SHP77 (cell line): Measurements from ENCODE around the gene TMEM219.
A peak's percentile ranks its signal among the peaks of the same experiment; 100 is the strongest.

Source experiments
- DNase-seq, 2 experiments: peaks; one replicate each; lab custom pipeline; 2025; lab: John Stamatoyannopoulos, UW

Gene TMEM219

DNA sequence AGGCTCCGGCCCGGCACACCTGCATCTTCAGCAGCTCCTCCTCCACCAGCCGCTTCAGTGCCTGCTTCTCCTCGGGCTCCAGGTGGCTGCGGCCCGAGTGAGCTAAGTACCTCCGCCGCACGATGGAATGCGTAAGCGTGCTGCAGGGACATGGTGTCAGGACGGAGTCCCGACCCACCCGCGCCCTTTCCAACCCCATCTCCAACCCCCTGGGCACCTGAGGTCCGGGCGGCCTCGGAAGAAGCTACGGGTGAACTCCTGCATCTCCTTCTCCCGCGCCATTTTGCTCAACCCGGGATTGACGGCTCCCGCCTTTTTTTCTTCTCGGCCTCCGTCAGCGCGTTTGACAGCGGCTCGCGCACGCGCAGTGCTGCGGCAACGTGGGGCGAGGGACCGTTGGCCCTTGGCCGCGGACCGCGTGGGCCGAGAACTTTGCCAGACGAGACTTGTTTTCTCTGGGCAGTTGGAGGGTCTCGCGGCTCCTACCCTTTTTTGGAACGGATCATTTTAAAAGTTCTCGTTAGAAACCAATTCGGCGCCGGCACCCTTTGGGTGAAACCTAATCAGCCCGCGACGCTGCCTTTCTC lies 33.5 kb downstream of the TMEM219 start, which contains the start of gene HIRIP3:
HIRIP3 (minus strand) TSS at position 294 of the 587 bp plus-strand sequence; CDS start at position 282, 12 bp downstream.
- DNase-seq, result peak; percentile 89 to 91

DNA sequence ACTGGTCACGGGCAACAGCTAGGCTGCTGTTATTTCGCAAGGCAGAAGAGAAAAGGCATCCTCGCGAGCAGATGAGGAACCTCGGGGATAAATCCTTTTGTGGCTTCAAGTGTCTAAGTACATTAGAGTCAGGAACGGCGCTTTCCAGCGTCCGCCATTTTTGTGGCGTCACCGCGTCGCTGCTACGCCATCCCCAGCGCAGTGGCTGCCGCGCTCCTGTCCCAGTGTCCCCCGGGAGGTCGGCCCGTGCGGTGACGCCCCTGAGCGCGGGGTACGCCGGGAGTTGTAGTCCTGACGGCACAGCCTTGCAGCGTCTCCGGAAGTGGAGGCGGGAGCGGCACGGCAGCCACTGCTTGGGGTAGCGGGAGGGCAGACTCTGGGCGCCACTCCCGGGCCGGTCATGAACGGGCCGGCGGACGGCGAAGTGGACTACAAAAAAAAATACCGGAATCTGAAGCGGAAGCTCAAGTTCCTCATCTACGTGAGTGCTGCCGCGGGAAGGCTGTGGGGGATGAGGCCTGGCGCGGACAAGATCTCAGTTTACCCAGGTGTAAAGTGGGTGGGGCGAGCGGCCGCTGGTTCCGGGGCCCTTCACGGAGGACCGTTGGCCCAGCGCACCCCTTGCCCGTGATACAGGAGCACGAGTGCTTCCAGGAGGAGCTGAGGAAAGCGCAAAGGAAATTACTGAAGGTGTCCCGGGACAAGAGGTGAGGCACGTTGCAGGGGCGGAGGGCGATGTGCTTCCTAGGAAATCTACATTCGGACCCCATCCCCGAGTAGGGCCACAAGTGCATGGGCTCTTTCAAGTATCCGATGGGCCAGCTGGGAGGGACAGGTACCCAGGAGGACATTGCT lies 34.3 kb downstream of the TMEM219 start, which contains the start of gene INO80E:
INO80E (plus strand) TSS at position 331 of the 855 bp plus-strand sequence; CDS start at position 401, 70 bp downstream.
- peak; percentile 96 to 99 for DNase-seq

DNA sequence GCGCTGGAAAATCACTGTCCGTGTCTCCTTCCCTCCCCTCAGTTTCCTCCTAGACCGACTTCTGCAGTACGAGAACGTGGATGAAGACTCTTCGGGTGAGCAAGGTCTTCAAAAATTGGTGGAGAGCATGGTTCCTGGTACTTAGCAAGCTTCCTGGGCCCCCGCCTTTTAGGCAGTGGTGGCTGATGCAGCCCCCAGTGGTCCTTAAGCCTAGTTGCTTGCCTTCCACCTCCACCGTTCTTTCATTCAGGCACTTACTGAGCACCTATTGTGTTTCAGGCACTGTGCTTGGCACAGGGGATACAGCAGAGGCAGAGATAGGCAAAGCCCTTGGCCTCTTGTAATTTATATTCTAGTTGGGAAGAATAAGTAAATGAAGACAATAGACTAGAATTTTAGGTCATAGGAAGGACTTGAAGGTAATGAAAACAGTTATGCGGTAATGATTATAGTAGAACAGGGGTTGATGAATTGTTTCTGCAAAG lies 34.9 kb downstream of the TMEM219 start:
- DNase-seq, result no peak

DNA sequence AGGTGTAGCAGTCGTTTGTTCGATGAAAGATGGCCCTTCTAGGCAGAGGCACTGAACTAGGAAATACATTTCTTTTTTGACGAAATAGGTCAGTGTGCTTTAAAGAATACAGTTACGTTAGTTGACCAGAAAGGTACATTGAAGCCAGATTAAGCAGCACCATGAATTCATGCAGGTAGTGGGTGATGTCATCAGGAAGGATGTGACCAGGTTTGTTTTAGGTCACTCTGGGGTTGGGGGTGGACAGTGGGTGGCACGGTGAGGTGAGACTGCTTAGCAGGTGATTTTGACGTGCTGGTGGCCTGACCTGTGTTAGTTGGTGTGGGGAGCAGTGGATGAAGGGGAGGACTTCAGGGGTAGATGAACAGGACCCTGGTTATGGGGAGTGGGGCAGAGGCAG lies 37.7 kb downstream of the TMEM219 start:
- DNase-seq, result no peak

DNA sequence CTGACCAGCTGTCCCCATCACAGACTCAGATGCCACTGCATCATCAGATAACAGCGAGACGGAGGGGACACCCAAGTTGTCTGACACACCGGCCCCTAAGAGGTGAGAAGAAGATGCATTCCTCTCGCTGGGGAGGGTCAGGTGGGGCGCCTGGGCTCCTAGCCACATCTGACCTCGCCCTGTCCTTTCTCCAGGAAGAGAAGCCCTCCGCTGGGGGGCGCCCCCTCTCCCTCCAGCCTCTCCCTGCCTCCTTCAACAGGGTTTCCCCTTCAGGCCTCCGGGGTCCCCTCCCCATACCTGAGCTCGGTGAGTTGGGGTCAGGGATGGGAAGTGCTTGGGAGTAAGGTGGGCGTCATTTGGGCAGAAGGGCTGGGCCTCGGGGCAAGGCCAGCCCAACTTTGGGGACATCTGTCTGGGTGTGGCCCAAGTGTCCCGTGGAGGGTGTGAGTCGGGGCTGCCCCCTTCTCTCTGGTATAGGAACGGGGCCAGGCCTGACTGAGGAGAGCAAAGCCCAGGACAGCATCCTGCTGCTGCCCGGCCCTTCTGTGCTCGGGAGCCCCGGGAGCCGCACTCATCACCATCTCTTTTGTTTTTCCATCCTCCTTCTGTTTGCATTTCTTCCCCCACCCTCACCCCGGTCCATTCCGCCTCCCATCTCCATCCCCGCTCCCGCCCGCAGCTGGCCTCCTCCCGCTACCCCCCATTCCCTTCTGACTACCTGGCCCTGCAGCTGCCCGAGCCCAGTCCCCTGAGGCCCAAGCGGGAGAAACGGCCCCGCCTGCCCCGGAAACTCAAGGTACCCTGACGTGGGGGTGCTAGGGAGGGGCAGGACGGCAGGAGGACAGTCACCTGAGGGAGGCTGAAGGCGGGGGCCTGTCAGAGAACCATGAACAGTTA lies 39.1 kb downstream of the TMEM219 start:
- no peak for DNase-seq

DNA sequence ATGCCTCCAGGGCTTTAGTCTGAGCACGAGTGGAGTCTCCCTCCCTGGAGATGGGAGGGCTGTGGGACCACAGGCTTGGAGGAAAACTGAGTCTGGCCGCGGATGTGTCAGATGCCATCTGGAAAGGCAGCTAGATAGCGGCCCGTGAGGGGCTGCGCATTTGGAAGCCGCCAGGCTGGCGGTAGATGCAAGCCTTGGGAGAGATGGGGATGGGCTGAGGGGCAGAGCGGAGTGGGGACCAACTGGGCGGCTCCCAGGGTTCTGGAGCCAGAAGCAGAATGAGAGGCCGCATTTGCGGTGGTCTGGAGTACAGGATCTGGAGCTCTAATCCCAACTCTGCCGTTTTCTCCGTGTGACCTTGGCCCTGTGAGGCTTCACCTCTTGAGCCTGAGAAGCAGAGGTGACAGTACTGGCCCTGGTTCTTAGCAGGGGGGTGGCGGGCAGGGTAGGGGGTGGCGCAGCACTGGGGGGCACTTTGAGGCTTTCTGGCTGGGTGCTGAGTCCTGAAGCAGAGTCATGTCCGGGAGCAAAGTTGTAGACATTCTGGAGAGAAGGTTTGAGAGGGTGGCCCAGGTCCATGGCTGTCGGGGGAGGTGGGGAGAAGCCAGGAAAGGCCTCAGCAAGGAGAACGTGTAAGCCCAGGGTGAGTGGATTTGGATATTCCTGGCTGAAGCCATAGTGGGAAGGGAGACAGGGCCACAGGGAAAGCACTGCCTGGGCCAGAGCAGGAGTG lies 40.9 kb downstream of the TMEM219 start:
- DNase-seq, result no peak

DNA sequence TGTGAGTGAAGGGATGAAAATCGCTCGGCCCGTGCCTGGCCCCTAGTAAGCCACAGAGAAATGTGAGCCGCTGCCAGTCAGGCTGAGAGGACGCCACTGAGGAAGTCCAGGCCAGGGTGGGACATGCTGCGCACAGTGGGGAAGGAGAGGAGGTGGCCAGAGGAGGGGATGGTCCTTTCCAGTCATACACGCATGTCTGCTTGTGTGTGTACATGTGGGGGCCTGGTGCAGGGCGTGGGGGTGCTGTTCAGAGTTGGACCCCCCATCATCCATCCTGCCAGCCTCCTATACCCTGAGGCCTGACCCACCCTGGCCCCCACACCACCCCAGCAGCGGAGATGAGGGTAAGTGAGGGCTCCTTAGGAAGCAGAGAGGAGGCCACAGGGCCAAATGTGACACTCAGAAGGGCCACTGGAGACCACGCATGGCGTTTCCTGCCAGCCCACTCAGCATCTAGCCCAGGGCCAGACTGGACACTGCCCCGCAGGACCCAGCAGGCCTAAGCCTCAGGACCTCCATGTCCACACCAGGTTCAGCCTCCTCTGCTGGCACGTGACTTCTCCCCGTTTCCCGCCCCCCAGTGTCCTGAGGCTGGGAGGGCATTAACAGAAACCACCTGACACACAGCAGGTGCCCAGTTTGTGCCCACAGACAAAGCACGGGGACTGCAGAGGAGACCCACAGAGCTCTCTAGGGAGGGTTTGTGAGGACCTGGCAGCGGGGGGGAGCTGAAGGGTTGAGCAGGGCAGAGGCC lies 42.0 kb downstream of the TMEM219 start:
- DNase-seq, result no peak

DNA sequence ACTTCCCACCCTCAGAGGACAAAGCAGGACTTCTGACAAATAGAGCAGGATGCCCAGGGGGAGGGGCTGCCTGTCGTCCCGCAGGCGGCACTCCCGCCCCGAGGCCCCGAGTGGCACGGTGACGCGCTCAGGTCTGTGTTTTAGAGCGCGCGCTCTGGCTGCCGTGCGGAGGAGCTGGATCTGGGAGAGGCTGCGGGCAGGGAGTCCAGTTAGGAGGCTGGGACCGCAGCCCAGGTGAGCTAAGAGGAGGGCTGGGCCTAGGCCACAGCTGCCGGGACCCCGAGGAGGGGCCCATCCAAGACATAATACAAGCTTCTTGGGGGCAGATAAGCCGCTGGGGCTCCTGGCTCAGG lies 42.5 kb downstream of the TMEM219 start:
- peak; percentile 42 to 76 for DNase-seq

DNA sequence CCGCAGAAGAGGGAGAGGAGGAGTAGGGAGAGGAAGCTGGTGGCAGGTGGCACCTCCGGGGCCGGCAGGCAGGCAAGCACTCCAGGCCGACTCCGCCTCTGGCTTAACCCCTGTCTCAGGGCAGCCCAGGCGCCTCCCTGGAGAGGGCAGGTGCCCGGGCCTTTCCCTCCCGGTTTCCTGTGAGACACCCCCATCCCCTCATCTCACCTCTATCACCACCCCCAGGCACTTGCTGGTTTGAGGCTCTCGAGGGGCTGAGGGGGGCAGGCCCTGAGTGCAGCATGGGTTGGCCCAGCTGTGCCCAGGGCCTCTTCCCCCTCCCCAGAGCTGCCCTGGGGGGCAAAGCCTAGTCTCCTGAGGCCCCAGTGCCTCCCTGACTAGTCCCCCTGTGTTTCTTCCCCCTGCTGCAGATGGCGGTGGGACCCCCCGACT lies 42.9 kb downstream of the TMEM219 start:
- DNase-seq, result peak; percentile 42 to 76

DNA sequence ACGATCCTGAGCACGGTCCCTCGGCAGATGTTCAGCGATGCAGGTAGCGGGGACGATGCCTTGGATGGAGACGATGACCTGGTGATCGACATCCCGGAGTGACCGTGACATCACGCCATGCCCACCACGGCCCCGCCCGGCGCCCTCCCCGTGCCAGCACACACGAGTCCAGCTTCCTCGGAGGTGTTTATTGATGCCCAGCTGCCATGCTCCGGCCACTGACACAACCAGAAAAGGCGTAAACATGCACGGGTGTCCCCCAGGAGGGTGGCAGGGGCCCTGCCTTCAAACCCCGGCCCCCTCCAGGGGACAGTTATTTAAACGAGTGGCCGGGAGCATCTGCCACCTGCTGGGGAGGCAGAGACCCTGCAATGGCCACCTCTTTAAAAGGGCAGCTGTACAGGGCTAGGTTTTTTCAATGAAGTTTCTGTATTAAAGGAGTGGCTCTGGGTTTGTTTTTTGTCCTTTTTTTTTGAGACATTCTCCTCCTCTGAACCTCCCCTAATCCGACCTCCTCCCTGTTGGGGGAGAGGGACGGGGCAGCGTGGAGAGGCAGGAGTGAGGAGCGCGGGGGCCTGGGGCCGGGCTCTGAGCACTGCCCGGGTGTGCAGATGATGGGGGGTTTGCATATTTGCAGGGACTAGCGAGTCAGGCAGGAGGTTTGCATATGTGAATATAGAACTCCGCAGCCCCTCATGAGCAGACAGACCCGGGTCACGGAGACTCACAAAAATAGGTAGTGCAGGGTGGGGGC lies 43.6 kb downstream of the TMEM219 start:
- peak; percentile 52 to 77 for DNase-seq

DNA sequence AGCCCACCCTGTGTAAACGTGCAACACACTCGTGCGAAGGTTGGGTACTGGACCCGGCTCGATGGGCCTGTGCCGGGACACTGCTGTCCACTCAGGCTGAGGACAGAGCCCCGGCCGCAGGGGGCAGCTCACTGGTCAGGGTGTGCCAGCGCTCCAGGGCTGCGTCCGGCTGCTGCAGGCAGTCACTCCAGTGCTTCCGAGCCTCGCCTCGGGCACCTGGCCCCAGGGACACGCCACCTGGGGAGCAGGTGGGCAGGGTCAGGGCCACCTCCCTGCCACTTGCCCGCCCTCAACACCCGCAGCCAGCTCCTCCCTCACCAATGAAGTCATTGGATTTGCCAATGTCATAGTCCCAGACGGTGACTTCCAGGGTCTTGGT lies 44.2 kb downstream of the TMEM219 start:
- DNase-seq, result no peak

DNA sequence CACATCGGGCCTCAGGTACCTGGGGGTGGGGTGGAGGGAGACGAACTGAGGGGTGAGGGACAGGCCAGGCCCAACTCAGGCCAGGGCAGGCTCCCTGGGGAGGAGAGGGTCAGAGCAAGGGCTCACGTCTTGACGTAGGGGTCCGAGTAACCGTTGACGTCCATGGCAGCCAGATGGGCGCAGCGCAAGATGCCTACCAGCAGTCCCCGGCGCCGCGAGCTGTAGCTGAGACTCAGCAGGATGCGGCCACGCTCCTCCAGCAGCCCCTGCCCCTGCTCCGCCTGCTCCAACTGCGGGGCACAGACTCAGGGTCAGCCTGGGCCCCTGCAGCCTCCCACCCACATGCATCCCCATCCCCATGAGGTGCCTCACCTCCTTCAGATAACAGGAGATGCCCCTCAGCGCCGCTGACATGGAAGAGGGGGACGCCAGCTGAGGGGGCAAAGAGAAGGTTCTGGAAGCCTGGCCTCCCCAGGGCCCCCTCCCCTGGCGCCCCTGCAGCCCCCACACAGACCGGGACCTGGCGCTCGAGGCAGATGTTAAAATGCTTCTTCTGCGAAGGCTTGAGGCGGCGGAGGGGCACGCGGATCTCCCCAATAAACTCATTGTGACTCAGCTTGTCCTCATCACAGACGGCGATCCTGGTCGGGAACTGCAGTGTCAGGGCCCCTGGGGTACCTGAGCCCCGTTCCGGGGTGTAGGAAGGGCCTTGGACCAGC lies 44.9 kb downstream of the TMEM219 start:
- DNase-seq, result no peak

DNA sequence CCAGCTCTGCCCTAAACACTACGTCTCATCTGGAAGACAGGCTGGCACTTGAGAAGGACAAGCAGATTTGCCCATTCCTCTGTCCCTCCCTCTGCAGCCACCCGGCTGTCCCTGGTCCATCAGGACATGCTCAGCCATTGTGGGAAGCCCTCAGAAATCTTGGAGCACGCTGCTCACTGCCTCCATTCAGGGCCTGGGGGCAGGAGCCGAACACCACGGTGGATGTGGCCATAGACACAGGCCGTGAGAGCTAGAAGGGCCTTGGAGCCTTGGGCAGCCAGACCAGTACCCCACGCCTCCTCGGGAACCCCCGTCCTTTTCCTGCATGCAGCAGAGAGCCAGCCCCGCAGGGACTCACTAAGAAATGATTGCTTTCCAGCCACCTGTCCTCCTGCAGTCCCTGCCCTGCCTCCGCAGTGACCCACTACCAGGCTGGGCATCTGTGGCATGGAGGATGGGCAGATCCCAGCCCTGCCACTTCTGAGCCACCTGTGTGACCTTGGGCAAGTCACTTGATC lies 45.6 kb downstream of the TMEM219 start:
- DNase-seq, result no peak

DNA sequence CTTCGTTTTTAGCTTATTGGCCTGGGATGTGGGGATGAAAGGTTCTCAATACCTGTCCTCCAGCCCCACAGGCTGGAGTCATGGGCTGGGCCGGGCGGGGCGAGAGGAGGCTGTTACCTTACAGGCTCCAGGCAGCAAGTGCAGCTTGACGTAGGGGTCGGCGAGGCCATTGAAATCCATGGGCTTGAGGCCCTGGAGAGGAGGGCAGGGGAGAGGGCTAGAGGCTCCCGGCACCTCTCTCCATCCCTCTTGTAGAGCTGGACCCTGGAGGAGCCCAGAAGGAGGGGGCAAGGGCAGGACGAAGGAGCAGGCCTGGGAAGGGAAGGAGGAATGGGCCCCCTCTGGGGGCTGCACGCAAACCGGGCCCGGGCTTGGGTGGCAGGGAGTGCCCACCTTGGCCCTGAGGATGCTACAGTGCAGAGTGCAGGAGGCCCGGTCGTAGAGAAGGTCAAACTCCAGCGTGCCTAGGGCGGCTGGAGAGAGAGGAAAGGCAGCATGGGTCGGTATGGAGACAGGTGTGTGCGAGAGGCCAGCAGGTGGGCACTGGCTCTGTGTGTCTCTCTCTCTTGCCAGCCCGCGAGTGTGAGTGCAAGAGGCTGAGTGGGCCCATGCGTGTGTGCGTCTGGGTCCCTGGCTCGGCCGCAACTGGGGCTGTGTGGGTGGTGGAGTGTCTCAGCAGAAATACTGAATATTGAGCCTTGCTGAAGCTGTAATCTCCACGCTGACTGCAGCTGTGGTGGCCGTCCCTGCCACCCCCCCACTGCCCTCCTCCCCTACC lies 47.4 kb downstream of the TMEM219 start:
- DNase-seq, result peak in 1 of 2 experiments; percentile 24

DNA sequence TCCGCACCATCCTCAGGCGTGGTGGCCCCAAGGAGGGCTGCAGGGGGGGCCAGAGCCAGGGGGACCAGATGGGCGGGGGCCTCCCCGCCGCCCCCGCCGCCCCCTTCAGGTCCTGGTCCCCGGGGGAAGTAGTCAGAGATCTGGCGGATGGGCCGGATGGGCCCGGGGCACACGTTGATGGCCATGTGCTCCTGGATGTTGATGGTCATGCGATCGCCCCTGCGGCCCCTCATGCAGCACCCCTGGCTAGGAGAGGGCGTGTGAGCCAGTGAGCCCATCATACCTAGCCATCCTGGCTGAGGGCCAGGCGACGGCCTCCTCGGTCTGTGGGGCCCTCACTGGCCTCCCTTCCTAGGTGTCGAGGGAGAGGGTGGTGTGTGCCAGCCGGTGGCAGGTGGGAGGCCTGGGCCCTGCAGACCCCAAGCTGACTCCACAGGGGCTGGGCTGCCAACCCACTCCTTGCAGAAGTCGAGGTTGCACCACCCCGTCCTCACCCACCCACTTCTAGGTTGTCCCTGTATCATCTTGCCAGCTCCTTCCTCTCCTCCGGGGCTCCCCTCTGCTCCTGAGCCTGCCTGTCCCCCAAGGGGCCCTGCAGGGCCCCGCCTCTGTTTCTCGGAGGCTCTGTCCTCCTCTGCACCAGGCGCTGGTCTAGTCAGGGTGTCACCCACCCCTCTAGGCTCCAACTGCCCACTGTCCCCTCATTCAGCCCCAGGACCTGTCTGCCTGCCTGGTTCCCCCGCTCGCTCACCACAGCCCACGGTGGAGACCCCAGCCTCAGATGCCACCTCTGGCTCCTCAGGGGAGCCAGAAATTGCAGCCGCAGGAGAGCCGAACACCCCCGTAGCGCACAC lies 48.3 kb downstream of the TMEM219 start:
- DNase-seq, result no peak

DNA sequence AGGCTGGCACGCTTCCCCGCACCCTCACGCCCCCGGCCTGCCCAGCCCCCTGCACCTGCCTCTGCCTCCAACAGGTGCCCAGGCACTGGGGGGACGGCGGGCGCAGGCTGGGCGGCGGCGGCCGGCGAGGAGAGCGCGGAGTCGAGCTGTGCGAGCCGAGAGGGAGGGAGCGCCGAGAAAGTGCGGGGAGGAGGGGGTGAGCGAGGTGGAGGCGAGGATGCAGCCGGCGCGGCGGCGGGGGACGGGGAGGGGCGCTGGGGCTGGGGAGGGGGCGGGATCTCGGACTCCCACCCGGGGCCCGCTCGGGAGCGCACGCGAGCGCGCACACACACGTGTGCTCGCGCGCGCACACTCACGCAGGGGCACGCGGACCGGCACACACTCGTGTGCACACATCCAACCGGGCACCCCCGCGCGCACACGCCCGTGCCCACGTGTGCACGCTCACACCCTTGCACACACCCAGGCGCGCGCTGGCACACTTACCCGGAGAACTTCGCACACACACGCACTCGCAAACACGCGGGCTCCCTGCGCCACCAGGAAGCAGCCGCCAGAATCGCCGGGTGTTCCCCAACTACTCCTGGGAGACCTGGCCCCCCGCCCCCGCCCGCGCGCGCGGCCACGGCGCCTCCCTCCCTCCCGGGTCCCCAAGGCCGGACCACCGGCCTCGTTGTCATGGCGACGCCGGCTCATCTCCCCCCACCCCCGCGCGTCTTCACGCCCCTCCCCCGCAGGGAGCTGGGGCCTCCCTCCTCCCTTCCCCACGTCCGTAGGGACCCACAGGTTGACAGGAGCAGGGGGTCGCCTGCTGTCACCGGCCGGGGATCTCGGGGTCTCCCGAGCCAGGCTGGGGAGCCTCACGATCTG lies 49.2 kb downstream of the TMEM219 start, which contains the start of gene DOC2A:
DOC2A (minus strand) TSS at position 184 of the 870 bp plus-strand sequence. CDS start 805 bp downstream, outside the sequence.
- peak; percentile 30 to 38 for DNase-seq
